Mucosa of gallbladder (tissue), 1 donor: ENCODE measurements around the gene ELAPOR1. TPM values are rescaled to one million over a fixed set of nuclear protein-coding genes. Genes with fewer than 3 reads are reported as not detected.

Experiments used
- DNase-seq: peaks from one replicate; pipeline ENCODE4 v3.0.0-alpha.2; 2020; ENCODE audit warnings: low spot score
- total RNA-seq: library from RNA; stranded (reverse); gene quantifications from one replicate; pipeline ENCODE4 v1.2.1, GENCODE V29; 2021
- donor health status: DM: no; HTN: no; CAD: no.

ELAPOR1 gene, protein sequence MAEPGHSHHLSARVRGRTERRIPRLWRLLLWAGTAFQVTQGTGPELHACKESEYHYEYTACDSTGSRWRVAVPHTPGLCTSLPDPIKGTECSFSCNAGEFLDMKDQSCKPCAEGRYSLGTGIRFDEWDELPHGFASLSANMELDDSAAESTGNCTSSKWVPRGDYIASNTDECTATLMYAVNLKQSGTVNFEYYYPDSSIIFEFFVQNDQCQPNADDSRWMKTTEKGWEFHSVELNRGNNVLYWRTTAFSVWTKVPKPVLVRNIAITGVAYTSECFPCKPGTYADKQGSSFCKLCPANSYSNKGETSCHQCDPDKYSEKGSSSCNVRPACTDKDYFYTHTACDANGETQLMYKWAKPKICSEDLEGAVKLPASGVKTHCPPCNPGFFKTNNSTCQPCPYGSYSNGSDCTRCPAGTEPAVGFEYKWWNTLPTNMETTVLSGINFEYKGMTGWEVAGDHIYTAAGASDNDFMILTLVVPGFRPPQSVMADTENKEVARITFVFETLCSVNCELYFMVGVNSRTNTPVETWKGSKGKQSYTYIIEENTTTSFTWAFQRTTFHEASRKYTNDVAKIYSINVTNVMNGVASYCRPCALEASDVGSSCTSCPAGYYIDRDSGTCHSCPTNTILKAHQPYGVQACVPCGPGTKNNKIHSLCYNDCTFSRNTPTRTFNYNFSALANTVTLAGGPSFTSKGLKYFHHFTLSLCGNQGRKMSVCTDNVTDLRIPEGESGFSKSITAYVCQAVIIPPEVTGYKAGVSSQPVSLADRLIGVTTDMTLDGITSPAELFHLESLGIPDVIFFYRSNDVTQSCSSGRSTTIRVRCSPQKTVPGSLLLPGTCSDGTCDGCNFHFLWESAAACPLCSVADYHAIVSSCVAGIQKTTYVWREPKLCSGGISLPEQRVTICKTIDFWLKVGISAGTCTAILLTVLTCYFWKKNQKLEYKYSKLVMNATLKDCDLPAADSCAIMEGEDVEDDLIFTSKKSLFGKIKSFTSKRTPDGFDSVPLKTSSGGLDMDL
- total RNA-seq, result 127 TPM

DNA sequence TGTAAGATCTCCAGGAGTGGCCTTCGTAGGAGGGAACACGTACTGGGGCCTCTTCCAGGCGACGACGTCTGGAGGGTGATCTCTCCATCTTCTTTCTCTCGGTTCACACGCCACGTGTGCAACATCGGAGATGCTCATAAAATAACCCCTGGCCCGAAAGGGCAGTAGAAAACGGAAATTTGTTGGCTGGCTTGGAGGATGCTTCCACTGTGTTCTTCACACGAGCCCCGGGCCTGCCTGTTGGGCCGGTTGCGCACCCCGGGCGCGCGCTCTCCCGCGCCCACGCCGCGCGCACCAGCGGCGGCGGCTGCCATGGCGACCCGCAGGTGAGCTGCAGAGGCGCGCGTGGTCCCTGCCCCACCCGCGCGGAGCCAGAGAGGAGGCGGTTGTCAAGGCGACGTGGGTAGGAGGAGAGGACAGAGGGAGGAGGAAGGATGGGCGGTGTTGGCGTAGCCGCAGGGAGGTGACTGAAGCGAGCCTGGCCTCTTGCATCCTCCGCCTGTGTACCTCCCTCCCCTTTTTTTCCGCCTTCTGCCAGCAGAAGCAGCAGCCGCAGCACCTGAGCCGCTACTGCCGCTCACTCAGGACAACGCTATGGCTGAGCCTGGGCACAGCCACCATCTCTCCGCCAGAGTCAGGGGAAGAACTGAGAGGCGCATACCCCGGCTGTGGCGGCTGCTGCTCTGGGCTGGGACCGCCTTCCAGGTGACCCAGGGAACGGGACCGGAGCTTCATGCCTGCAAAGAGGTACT lies at the start of gene ELAPOR1:
TSS of gene ELAPOR1 (plus strand) at position 526 of the 752 bp plus-strand sequence. CDS start at position 595, 69 bp downstream.
- peak; percentile 81 for DNase-seq

DNA sequence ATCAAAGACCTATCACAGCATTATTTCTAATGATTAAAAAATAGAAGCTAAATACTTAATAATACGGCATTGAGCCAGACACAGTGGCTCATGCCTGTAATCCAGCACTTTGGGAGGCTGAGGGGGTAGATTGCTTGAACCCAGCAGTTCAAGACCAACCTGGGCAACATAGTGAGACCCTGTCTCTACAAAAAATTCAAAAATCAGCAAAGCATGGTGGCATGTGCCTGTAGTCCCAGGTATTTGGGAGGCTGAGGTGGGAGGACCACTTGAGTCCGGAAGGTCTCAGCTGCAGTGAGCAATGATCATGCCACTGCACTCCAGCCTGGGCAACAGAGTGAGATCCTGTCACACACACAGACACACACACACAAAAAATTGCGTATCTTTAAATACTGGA lies 48.8 kb upstream of the ELAPOR1 start:
- DNase-seq, result no peak

DNA sequence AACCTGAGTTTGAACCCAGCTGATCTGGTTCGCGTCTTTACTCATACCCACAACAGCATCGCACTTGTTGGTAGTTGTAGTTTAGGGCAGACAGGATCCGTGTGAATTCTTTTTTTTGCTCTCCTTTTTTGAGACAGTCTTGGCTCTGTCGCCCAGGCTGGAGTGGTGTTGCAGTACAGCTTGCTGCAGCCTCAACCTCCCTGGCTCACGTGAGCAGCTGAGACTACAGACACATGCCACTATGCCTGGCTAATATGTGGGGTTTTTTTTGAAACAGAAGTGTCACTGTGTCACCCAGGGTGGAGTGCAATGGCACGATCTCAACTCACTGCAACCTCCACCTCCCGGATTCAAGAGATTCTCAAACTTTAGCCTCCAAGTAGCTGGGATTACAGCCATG lies 46.0 kb upstream of the ELAPOR1 start:
- no peak for DNase-seq

DNA sequence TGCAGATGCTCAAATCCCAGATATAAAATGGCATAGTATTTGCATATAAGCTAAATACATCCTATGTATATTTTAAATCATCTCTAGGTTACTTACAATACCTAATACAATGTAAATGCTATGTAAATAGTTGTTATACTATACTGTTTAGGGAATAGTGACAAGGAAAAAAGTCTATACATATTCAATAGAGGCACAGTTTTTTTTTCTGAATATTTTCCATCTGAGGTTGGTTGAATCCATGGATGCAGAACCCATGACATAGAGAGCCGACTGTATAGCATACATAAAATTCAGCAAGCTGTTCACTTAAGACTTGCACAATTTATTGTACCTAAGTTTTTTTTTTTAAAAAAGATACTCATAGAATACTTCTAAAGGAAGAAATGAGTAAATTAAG lies 44.6 kb upstream of the ELAPOR1 start:
- DNase-seq, result no peak

DNA sequence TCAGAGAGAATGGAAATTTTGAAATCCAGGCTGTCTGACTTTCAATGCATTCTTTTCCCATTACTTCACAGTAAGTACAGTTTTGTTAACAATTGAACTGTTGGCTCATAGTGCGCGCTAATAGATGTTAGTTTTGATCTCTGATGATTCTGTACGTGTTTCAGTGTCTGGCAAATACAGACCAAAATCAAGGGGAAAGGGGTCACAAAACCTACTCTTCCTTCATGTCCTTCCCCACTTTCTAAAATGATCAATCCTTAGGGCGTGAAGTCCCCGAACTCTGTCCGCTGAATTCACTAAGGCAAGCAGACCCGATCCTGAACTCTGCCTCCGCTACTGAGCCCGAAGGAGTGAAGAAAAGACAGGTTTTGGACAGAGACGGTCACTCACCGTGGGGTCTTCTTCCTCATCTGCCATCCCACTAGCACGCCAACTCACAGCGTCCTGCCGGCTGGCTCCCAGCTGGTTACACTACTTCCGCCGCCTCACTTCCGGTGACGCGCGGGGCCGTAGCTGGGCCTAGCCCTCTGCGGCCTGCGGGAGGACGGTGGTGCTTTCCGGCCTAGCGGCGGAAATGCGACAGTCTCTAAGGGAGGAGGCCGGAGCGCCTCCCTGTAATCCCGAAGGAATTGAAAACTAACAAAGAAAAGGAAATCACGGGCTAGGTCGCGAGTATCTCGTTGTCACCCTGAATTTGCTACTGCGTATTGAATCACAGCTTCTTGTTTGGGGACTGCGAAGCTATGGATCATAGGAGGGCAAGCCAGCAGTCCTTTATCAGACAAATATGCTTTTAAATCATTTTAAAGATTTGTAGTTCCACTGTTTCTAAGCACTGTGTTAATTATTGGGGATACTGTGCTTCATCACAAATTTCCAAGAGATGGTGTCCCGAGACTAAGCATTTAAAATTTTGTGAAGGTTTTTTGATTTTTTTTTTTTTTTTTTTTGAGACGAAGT lies 38.1 kb upstream of the ELAPOR1 start, which contains the start of gene TAF13:
TSS of gene TAF13 (minus strand) at position 473 of the 960 bp plus-strand sequence. CDS start at position 417, 56 bp downstream.
- DNase-seq, result peak; percentile 93

DNA sequence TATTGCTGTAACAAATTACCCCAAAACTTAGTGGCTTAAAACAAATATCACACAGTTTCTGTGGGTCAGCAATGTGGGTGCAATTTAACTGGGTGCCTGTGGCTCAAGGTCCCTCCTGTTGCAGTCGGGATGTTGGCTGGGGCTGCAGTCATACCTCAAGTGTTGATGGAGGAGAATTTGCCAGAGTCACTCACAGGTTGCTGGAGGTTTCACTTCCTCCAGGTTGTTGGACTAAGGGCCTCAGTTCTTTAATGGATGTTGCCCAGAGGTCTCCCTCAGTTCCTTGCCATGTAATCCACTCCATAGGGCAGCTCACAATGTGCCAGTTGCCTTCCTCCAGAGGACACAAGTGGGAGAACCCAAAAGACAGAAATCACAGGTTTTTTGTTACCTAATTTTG lies 35.6 kb upstream of the ELAPOR1 start:
- DNase-seq, result no peak

DNA sequence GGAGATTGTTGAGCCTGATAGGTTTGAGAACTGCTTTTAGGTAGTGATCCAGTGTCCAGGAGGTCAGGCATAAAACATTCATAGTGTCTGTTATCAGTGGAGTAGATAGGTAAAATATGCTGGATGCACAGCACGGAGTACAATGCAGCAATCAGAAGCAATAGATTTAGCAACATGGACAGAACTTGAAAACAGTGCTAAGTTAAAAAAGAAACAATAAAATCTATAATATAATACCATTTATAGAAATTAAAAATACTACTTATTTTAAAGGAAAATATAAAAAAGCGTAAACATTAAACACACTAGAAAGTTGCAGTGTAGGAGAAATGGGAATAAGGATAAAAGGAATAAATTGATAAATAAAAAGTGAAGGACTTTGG lies 34.7 kb upstream of the ELAPOR1 start:
- DNase-seq, result no peak

DNA sequence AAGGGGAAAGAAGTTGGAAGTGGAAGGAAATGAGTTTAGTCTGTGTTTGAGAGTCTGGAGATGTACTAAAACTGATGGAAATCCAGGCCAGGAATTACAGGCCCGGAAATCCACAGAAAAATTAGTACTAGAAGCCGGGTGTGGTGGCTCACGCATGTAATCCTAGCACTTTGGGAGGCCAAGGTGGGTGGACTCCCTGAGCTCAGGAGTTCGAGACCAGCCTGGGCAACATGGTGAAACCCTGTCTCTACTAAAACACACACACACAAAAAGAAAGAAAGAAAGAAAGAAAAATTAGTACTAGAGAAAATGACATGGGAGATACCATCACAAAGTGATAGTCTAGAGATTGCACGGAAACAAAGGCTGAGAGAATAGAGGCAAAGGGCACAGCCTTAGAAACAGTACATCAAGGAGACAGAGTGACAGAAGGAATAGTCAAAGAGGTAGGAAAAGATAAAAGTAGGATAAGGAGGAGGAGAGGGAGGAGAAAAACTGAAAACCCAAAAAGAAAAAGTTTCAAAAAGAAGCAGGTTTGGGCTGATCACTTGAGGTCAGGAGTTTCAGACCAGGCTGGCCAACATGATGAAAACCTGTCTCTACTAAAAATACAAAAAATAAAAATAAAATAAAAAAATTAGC lies 33.4 kb upstream of the ELAPOR1 start:
- DNase-seq, result no peak

DNA sequence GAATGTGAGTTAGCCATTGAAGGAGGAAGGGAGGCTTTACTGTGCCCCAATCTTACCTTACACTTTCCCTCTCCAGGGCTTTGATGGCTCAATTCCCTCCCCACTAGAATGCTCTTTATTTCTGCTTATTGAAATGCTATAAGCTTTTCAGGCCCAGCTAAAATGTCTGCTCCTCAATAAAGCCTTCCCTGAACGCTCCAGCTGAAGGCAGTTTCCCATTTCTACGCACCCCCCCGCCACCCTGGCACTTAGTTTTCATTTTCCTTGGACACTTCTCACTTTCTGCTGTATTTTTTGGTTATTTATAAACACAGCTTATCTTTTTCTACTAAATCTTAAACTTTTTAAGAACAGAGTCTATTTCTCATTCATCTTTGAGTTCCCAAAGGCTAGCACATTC lies 30.4 kb upstream of the ELAPOR1 start:
- DNase-seq, result no peak

DNA sequence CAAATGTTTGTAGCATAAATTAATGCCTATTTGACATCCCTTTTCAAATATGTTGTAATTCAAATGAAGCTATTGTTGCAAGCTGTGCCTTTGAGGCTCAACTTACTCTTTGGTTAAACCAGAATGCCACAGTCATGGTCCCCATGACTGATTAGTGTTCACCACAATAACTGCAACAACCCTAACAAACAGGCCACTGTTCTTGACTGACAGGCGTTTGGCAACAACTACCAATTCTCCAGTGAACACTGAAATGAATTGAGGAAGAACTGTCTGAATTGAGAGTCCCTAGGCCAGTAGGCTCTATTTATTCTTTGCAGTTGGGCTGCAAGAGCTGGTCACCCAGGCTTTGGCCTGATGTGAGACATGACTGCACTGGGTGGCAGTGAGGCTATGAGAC lies 30.0 kb upstream of the ELAPOR1 start:
- DNase-seq, result no peak

DNA sequence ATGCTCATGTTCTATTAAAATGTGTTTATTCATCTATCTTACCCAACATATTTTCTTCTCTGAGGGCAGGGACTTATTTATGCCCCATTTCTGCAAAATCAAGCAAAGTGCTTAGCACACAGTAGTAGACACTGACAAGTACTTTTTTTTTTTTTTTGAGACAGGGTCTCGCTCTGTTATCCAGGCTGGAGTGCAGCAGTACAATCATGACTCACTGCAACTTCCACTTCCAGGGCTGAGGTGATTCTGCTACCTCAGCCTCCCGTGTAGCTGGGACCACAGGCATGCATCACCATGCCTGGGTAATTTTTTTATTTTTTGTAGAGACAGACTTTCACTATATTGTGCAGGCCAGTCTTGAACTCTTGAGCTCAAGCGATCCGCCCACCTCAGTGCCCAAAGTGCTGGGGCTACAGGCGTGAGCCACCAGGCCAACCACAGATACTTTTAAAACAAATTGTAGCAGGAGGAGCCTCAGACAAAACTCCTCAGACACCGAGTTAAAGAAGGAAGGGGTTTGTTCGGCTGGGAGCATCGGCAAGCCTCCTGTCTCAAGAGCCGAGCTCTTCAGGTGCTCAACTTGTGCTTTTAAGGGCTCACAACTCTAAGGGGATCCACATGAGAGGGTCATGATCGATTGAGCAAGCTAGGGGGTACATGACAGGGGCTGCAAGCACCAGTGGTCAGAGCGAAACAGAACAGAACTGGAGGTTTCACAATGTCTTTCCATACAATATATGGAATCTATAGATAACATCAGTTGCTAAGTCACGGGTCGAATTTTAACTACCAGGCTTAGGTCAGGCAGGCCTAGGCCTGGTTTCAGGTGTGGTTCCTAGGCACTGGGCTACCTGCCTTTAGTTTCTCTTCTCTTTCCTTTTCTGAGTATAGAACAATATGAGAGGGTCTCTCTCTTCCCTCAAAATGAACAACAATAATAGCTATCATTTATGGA lies 29.1 kb upstream of the ELAPOR1 start:
- no peak for DNase-seq

DNA sequence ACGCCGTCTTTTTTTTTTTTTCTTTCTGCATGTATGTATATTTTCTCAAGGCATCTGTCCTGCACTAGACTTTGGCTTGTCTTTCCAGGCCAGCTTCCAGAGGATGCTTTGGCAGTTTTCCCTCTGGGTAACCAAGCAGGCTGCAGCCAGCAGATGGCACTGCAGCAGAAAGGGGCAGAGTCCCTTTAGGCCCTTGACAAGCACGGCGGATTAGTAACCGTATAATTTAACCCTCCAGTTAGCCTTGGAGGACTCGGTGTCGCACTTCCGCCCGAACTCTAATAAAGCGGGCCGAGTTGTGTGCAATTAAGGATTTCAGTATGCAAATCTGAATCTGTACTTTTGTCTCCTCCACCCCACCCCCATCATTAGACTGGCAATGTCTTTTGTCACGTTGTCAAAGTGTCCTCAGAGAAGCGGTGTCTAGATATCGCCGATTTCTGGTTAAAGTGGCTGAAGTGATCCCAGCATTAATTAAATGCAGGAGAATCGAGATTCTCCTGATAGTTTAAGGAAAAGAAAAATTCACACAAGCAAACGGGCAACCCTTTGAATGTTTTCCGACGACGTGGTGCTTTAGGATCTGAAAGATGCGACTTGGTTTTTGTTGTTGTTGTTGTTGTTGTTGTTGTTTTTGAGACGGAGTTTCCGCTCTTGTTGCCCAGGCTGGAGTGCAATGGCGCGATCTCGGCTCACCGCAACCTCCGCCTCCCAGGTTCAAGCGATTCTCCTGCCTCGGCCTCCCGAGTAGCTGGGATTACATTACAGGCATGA lies 24.5 kb upstream of the ELAPOR1 start:
- peak; percentile 87 for DNase-seq

DNA sequence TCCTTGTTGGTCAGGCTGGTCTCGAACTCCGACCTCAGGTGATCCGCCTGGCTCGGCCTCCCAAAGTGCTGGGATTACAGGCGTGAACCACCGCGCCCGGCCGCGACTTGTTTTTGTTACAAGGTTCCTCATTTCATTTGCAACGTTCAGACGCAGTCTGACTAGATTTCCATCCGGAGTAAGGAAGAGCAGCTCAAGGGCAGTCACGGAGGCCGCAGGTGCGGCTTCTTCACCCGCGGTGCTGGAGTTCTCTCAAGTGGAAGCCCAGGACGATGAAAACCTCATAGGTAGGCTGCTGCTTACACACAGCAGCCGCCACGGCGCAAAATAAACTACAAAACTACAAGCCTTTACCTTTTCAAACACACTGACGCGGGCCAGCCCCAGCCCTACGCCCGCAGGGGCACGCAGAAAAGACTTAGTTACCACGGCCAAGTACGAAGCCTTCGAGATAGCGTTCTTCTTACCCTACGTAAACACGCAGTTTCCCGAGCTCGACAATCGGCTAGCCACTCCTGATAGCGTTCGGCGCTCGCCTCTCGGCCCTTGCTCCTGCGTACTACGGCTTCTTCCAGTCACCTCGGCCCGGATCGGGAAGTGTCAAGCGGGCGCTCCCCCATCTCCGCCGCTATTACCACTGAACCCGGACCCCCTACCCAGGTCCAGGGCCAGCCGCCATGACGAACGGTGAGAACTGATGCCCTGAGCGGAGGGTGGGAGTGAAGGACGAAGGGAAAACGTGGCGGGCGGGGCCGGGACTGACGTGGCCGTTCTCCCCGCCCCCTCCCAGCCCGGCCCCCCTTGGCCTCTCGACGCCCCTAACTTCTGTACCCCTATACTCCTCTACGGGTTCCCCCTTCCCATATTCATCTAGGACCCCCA lies 23.5 kb upstream of the ELAPOR1 start, which contains the start of gene TMEM167B:
TSS of gene TMEM167B (plus strand) at position 569 of the 882 bp plus-strand sequence. CDS start at position 678, 109 bp downstream.
- DNase-seq, result peak; percentile 95

DNA sequence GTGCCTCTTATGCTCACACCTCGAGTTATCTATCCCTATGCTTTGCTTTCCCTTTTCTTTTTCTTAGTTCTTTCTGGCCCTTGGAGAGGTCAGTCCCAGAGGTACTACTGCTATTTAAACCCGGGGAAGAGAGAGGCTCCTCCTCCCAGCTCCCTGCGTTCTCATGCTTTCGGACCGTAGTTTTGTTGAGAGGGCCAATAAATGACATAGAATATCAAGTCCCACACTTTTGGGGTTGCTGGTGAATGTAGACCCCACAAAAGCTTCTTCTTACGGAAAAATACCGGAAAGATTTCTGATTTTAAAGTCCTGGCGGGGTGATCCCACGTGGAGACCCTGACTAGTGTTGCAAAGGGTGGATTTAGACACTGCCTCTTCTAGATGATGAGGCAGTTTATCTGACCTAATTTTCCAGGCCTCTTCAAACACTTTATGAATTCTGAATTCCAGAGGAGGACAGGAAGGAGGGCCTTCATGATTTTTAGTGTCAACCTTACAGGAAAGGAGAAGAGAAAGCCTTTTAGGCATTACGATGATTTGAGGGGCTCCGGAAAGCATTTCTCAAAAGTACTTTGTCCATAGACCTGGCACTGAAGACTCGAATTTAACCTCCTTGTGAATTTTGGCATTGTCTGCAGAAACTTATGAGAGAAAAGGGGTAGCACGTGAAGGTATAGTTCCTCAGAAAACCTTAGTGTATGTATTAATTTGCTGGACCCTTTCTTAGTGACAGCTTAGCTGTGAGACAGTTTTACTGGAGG lies 22.7 kb upstream of the ELAPOR1 start:
- no peak for DNase-seq

DNA sequence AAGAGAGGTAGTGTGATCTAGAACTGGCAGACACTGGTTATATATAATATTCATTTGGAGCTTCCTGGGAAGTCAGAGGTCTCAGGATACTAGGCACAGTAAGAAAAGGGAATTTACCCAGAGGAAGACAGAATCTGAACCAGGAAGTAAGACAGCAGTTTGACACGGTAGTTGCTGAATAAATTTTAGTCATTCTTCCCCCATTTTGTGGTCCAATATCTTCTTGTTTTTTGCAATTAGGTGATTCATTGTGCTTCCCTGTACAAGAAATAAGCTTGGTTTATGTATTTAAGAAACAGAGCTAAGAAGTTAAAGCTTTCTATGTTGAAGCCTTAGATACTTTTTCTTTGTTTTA lies 22.1 kb upstream of the ELAPOR1 start:
- no peak for DNase-seq

DNA sequence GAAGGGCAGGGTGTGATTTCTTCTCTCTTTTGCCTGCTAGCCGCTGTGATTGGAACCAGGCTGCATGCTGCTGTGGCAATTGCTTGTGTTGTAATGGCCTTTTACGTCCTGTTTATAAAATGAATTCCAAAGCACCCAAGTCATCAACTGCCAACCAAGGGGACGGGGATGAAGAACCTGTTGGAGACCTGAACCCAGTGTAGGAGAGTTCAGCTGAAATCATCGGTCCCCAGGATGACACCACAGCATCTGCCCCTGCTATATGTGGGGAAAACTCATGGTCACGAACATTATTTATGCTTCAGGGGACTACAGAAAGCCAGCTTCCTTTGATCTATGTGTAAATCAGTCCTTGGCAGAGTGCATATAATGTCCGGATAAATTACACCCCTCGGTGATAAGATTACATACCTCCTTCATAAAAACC lies 19.5 kb upstream of the ELAPOR1 start:
- no peak for DNase-seq
